ENCODE results near the gene CERCAM.
"Not testable (repeated sequence)": the region's sequence is repeated elsewhere in the genome, so short reads cannot be mapped to it uniquely, and the experiment has no call there.

Gene CERCAM

GRCh38 chr9:128393145-128393775 lies 27.4 kb upstream of the CERCAM start:
- DNase-seq (ENCODE audit: low spot score): no peak

GRCh38 chr9:128393970-128394369 lies 26.7 kb upstream of the CERCAM start:
- no peak for DNase-seq (ENCODE audit: low spot score)

- no peak for DNase-seq (ENCODE audit: low spot score)
Observed at GRCh38 chr9:128394379-128395168, 26.1 kb upstream of the CERCAM start.

- DNase-seq (ENCODE audit: low spot score): no peak
Observed at GRCh38 chr9:128396970-128397613, 23.6 kb upstream of the CERCAM start.

GRCh38 chr9:128397831-128398230 lies 22.8 kb upstream of the CERCAM start:
- DNase-seq (ENCODE audit: low spot score): no peak

GRCh38 chr9:128399861-128400260 lies 20.8 kb upstream of the CERCAM start:
- DNase-seq (ENCODE audit: low spot score): no peak

GRCh38 chr9:128404560-128404959 lies 16.1 kb upstream of the CERCAM start:
- DNase-seq (ENCODE audit: low spot score): no peak

- DNase-seq (ENCODE audit: low spot score): no peak
Observed at GRCh38 chr9:128405077-128405779, 15.4 kb upstream of the CERCAM start.

- DNase-seq (ENCODE audit: low spot score): no peak
Observed at GRCh38 chr9:128405780-128406171, 14.9 kb upstream of the CERCAM start.

GRCh38 chr9:128406848-128407391 lies 13.7 kb upstream of the CERCAM start:
- DNase-seq (ENCODE audit: low spot score): no peak

- no peak for DNase-seq (ENCODE audit: low spot score)
Observed at GRCh38 chr9:128408963-128409431, 11.7 kb upstream of the CERCAM start.

GRCh38 chr9:128409450-128409849 lies 11.2 kb upstream of the CERCAM start:
- no peak for DNase-seq (ENCODE audit: low spot score)

GRCh38 chr9:128409978-128410377 lies 10.7 kb upstream of the CERCAM start:
- DNase-seq (ENCODE audit: low spot score): peak; percentile 38

GRCh38 chr9:128411364-128412119 lies 9.1 kb upstream of the CERCAM start:
- no peak for DNase-seq (ENCODE audit: low spot score)

- DNase-seq (ENCODE audit: low spot score): peak; percentile 48
Observed at GRCh38 chr9:128412120-128412790, 8.4 kb upstream of the CERCAM start.

GRCh38 chr9:128413728-128414127 lies 6.9 kb upstream of the CERCAM start:
- DNase-seq (ENCODE audit: low spot score): not testable (repeated sequence)

GRCh38 chr9:128414461-128414860 lies 6.2 kb upstream of the CERCAM start:
- no peak for DNase-seq (ENCODE audit: low spot score)

- no peak for DNase-seq (ENCODE audit: low spot score)
Observed at GRCh38 chr9:128415281-128415680, 5.4 kb upstream of the CERCAM start.

- DNase-seq (ENCODE audit: low spot score): no peak
Observed at GRCh38 chr9:128416014-128416413, 4.6 kb upstream of the CERCAM start.

- no peak for DNase-seq (ENCODE audit: low spot score)
Observed at GRCh38 chr9:128416432-128417019, 4.1 kb upstream of the CERCAM start.

All from AG08395 (cell line).